Endothelial cell of umbilical vein (primary cell): ENCODE data around the gene STAT4. TPM values are rescaled to one million over a fixed set of nuclear protein-coding genes. Genes with fewer than 3 reads are reported as not detected.

Source experiments
- BruUV-seq: library from RNA; stranded (reverse); fragments of 400-500 nt; replicated peaks from 2 replicates; lab custom pipeline; 2021; lab: Mats Ljungman, UMichigan
- CTCF ChIA-PET: fragments of 300-600, 350-600 bp; sonication (Branson Sonifier 250); formaldehyde crosslinking; loops from one replicate; lab custom pipeline; 2021; ENCODE audit warnings: antibody characterized with exemption, inconsistent platforms; lab: Charles Lee
- POLR2A ChIA-PET: fragments of 300-600, 350-600 bp; sonication (Branson Sonifier 250); formaldehyde crosslinking; loops from one replicate; lab custom pipeline; 2021; ENCODE audit warnings: antibody characterized with exemption, inconsistent platforms; lab: Charles Lee
- DNase-seq: peaks from one replicate; pipeline ENCODE4 v3.0.0-alpha.2; 2011; ENCODE audit warnings: low read depth, low spot score
- FAIRE-seq: peaks from 2 replicates; lab custom pipeline; 2011; peaks lifted over from hg19 to GRCh38; lab: Jason Lieb, UNC
- H2AFZ ChIP-seq: 2 replicates; pipeline ENCODE4 v1.6.0; 2012; ENCODE audit warnings: low read depth, low read length, control low read depth, inconsistent platforms
- H3K27ac ChIP-seq: 2 replicates; pipeline ENCODE4 v1.5.1; 2011; ENCODE audit warnings: low read depth, mild to moderate bottlenecking, control low read depth, low read length, moderate library complexity; ENCODE audit not compliant: insufficient read depth
- H3K27me3 ChIP-seq, 2 experiments: 2 replicates each; pipeline versions ENCODE4 v1.6.0 to v1.6.1; 2011; ENCODE audit warnings: low read length in 2 of 2, mixed read lengths in 1 of 2; ENCODE audit not compliant: control insufficient read depth in 2 of 2, insufficient read depth in 2 of 2
- H3K36me3 ChIP-seq, 2 experiments: 2 replicates in 1 of 2; 3 replicates in 1 of 2; pipeline ENCODE4 v1.5.1; 2011; ENCODE audit warnings: low read length in 2 of 2, mild to moderate bottlenecking in 1 of 2, moderate library complexity in 1 of 2; ENCODE audit not compliant: control insufficient read depth in 2 of 2, insufficient read depth in 2 of 2; ENCODE audit errors: extremely low read depth in 1 of 2
- H3K4me1 ChIP-seq: 3 replicates; pipeline ENCODE4 v1.5.1; 2011; ENCODE audit warnings: mild to moderate bottlenecking, low read length; ENCODE audit not compliant: control insufficient read depth, insufficient read depth; ENCODE audit errors: extremely low read depth
- H3K4me2 ChIP-seq: 2 replicates; pipeline ENCODE4 v1.6.1; 2011; ENCODE audit warnings: low read length, control low read depth, mixed read lengths; ENCODE audit not compliant: insufficient read depth
- H3K4me3 ChIP-seq, 3 experiments: fragments of 200-600 bp in 1 of 3; sonication (generic), shearing (Covaris generic) in 1 of 3; replicated peaks in 1 of 3; 2 replicates each; pipeline ENCODE4 v1.5.1; 2011 to 2016; ENCODE audit warnings: control low read depth in 3 of 3, low read length in 3 of 3, mild to moderate bottlenecking in 2 of 3, inconsistent platforms in 1 of 3, low read depth in 1 of 3, moderate library complexity in 1 of 3; ENCODE audit not compliant: insufficient read depth in 1 of 3
- H3K79me2 ChIP-seq: 2 replicates; pipeline ENCODE4 v1.6.0; 2012; ENCODE audit warnings: low read length, inconsistent platforms; ENCODE audit not compliant: control insufficient read depth, insufficient read depth
- H3K9ac ChIP-seq: replicated peaks from 2 replicates; pipeline ENCODE3; 2011; ENCODE audit warnings: low read length, control low read depth; ENCODE audit not compliant: insufficient read depth; ENCODE audit errors: extremely low read depth
- H3K9me1 ChIP-seq: replicated peaks from 3 replicates; pipeline ENCODE4 v1.6.0; 2011; ENCODE audit warnings: mild to moderate bottlenecking, low read length; ENCODE audit not compliant: control insufficient read depth, insufficient read depth; ENCODE audit errors: extremely low read depth
- H3K9me3 ChIP-seq: replicated peaks from 2 replicates; pipeline ENCODE4 v1.5.1; 2012; ENCODE audit warnings: low read length, inconsistent platforms; ENCODE audit not compliant: control insufficient read depth, insufficient read depth
- H4K20me1 ChIP-seq: replicated peaks from 2 replicates; pipeline ENCODE3; 2011; ENCODE audit warnings: mild to moderate bottlenecking, low read length; ENCODE audit not compliant: control insufficient read depth, insufficient read depth; ENCODE audit errors: extremely low read depth
- CTCF ChIP-seq, 2 donors: IDR thresholded peaks; 1 replicate in 1 of 2; 2 replicates in 1 of 2; pipeline ENCODE4 v1.5.1; 2011; ENCODE audit warnings: low read length in 2 of 2, mild to moderate bottlenecking in 2 of 2, moderate library complexity in 2 of 2, control low read depth in 1 of 2, inconsistent platforms in 1 of 2, low read depth in 1 of 2; ENCODE audit not compliant: insufficient read depth in 1 of 2; ENCODE audit errors: extremely low read depth in 1 of 2
- EZH2 ChIP-seq: IDR thresholded peaks from 2 replicates; pipeline ENCODE4 v1.6.1; 2012; ENCODE audit warnings: borderline replicate concordance, low read depth, mild to moderate bottlenecking, moderate library complexity, low read length, inconsistent platforms; ENCODE audit not compliant: severe bottlenecking
- FOS ChIP-seq: IDR thresholded peaks from 2 replicates; pipeline ENCODE4 v1.6.1; 2011; ENCODE audit warnings: mild to moderate bottlenecking, low read length, moderate library complexity, borderline replicate concordance; ENCODE audit not compliant: insufficient read depth
- GATA2 ChIP-seq: IDR thresholded peaks from 2 replicates; pipeline ENCODE4 v1.7.0; 2011; ENCODE audit warnings: low read depth, mild to moderate bottlenecking, moderate library complexity, mixed read lengths, low read length; ENCODE audit not compliant: insufficient read length, insufficient read depth
- JUN ChIP-seq: IDR thresholded peaks from 2 replicates; pipeline ENCODE4 v1.6.1; 2011; ENCODE audit warnings: borderline replicate concordance, low read depth; ENCODE audit not compliant: insufficient read length, insufficient read depth
- MYC ChIP-seq: IDR thresholded peaks from one replicate; pipeline ENCODE4 v1.6.1; 2011; ENCODE audit warnings: mild to moderate bottlenecking, low read depth, low read length
- POLR2A ChIP-seq: IDR thresholded peaks from 2 replicates; pipeline ENCODE4 v1.6.1; 2012; ENCODE audit warnings: low read depth, mild to moderate bottlenecking, control low read depth, low read length
- POLR2AphosphoS5 ChIP-seq: IDR thresholded peaks from 2 replicates; pipeline ENCODE4 v1.6.1; 2012; ENCODE audit warnings: low read depth, mild to moderate bottlenecking, control low read depth, low read length, moderate library complexity; ENCODE audit not compliant: insufficient read depth
- dilution Hi-C: fragments of 300-500 bp; cut with MboI; formaldehyde crosslinking; loops from one replicate; pipeline ENCODE4 v1.15.0; 2019; ENCODE audit warnings: low sequenced_read_pairs; ENCODE audit not compliant: extremely low pct_ligation_motif_present
- intact Hi-C: fragments of 100-400 bp; cut with micrococcal nuclease; formaldehyde crosslinking; loops from one replicate; pipeline ENCODE4 v1.10.0; 2022
- polyA plus RNA-seq, 4 experiments: library from polyadenylated mRNA; depleted of rRNA in 3 of 4; stranded (reverse) in 3 of 4; unstranded in 1 of 4; fragments of >200 nt; gene quantifications; 2 replicates each; pipeline versions ENCODE4 v1.2.1 to v1.2.3, GENCODE V29; 2011 to 2012; ENCODE audit warnings: missing spikeins in 1 of 4
- total RNA-seq: library from RNA; stranded (reverse); gene quantifications from 2 replicates; pipeline ENCODE4 v1.2.3, GENCODE V29; 2021
- TF ChIP-seq, protein P1 (sequence below): IDR thresholded peaks from 2 replicates; pipeline ENCODE4 v1.6.1; 2011; ENCODE audit not compliant: insufficient read depth, insufficient read length

The STAT4 gene
- total and polyA plus RNA-seq, 2 donors (not counting 3 experiments of a cell fraction or from before 2014, with no cell fraction given) = 0.46 to 1.2 TPM

- no TSS peak for BruUV-seq
- Histone ChIP-seq H3K9me1 (no peaks in the 10 kb centered on the region), H3K4me2 (no peak overlapping the region), H3K4me3 (no peak overlapping the region), H3K9ac (no peak overlapping the region), H3K4me1 (peaks cover 11% of the 10 kb centered on the region), H3K79me2 (no peaks in the 10 kb centered on the region), H2AFZ (no peak overlapping the region), H3K36me3 (no peaks in the 10 kb centered on the region), H4K20me1 (no peaks in the 10 kb centered on the region), H3K27me3 (peaks cover 3 to 8% of the 10 kb centered on the region in 2 experiments), H3K27ac (no peak overlapping the region), H3K9me3 (peaks cover 2% of the 10 kb centered on the region)
- TF ChIP-seq, protein P1, sequence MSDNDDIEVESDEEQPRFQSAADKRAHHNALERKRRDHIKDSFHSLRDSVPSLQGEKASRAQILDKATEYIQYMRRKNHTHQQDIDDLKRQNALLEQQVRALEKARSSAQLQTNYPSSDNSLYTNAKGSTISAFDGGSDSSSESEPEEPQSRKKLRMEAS = no peak
- TF ChIP-seq FOS (no peak), JUN (no peak), GATA2 (no peak), POLR2A (no peak), CTCF (IDR thresholded peaks at IDR 0.05; ENCODE audit: extremely low read depth in 1 of 2, insufficient read depth in 1 of 2, low read depth in 1 of 2, low read length in 2 of 2) (no peak), MYC (no peak), EZH2 (no peak), POLR2AphosphoS5 (no peak)
- ChIA-PET POLR2A (no interaction called here), CTCF (interaction anchor here (1.6 to 9.3 kb wide), 3 partner anchors 12 to 473 kb away, joined by 3 to 358 read pairs (median 6); partner anchors contain the start of gene STAT4)
- DNase-seq = no peak
- intact Hi-C loops = no loop called here
- dilution Hi-C loops = no loop called here
- FAIRE-seq = no peak
These were observed 102.7 kb downstream of the STAT4 start for GRCh38 chr2:191048073-191048472.
